Left cardiac atrium (tissue), 4 donors: ENCODE measurements around the gene MBP. TPM values are rescaled to one million over a fixed set of nuclear protein-coding genes. Genes with fewer than 3 reads are reported as not detected.

ENCODE experiments used
- ATAC-seq, 2 donors: fragments of 200-7000 bp; cut with Tn5 transposase; one replicate each; pipeline ENCODE4 v1.9.1; 2020; ENCODE audit warnings: mild to moderate bottlenecking in 2 of 2, moderate library complexity in 2 of 2
- DNase-seq: peaks from one replicate; pipeline ENCODE4 v3.0.0-alpha.2; 2020
- intact Hi-C, 2 donors: fragments of 100-400 bp; cut with DNase I; formaldehyde crosslinking; loops; one replicate each; pipeline versions ENCODE4 v1.14.1 to v1.15.1; 2022 to 2023
- total RNA-seq, 2 donors: library from RNA; stranded (reverse); fragmentation: NEBNext Ultra II Directional; extraction: Animal tissue kit (Norgen Biotek cat#: 25700); gene quantifications; one replicate each; pipeline ENCODE4 v1.2.1, GENCODE V29; 2021
- donor health status: DM: no; HTN: yes; CAD: no.
- donor health status: DM: no; HTN: yes; CAD: no; lungs with severe emphysema.
- donor health status: DM: yes; HTN: yes; CAD: no.
- donor health status: Dilated cardiomyopathy.

Gene MBP
- total RNA-seq, 2 donors from 2014 or later, result 21.7 to 24.7 TPM

DNA sequence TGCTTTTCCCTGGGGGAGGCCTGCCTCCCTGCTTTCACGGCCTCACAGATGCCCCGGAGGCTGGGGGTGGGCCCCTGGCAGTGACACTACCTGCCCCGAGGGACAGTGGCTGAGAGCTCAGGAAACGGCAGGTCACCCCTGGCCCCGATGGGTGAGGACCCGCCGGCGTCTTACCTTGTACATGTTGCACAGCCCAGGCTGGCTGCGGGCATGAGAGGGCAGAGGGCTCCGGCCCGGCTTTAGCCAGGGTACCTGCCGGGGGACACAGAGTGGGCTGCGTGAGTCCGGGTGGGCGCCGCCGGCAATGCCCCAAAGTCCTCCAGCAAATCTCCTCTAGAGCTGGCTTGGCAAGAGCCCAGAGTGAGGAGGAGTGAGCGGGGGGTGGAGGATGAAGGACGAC is 122.9 kb downstream of the MBP start:
- DNase-seq, result no peak
- intact Hi-C loops, result loop anchor here in 1 of 2 donors (5.0 to 10.0 kb wide), 3 partner anchors 38 to 465 kb away; partner anchors contain the start of gene MBP
- no peak for ATAC-seq

GRCh38 chr18:77008576-77009315 is 123.8 kb downstream of the MBP start:
- intact Hi-C loops, result loop anchor here in 1 of 2 donors (5.0 to 10.0 kb wide), 2 partner anchors 39 to 466 kb away; no protein-coding TSS in a partner anchor
- ATAC-seq (no peak), DNase-seq (no peak)

GRCh38 chr18:77008006-77008405 is 124.6 kb downstream of the MBP start:
- ATAC-seq, result no peak
- no peak for DNase-seq
- intact Hi-C loops, result loop anchor here in 1 of 2 donors (5.0 to 10.0 kb wide), 2 partner anchors 39 to 467 kb away; no protein-coding TSS in a partner anchor

DNA sequence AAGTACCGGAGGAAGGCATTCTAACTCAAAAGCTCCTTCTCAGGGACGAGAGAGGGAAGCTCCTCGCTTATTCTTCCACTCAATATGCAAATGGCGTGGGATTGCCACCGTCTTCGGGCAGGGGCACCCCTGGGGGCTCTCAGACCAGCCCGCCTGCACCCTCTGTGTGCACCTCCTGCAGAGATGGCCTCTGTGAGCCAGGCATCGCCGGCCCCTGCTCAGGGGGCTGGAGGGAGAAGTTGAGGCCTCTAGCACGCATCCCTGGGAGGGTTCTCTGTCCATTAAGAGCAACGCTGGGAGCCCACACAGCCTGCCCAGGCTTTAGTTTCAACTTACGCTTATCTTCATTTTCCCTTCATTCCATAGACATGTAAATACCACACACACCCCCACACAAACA is 125.3 kb downstream of the MBP start:
- no peak for DNase-seq
- intact Hi-C loops, result loop anchor here in 1 of 2 donors (5.0 to 10.0 kb wide), 2 partner anchors 40 to 468 kb away; no protein-coding TSS in a partner anchor
- ATAC-seq, result no peak

DNA sequence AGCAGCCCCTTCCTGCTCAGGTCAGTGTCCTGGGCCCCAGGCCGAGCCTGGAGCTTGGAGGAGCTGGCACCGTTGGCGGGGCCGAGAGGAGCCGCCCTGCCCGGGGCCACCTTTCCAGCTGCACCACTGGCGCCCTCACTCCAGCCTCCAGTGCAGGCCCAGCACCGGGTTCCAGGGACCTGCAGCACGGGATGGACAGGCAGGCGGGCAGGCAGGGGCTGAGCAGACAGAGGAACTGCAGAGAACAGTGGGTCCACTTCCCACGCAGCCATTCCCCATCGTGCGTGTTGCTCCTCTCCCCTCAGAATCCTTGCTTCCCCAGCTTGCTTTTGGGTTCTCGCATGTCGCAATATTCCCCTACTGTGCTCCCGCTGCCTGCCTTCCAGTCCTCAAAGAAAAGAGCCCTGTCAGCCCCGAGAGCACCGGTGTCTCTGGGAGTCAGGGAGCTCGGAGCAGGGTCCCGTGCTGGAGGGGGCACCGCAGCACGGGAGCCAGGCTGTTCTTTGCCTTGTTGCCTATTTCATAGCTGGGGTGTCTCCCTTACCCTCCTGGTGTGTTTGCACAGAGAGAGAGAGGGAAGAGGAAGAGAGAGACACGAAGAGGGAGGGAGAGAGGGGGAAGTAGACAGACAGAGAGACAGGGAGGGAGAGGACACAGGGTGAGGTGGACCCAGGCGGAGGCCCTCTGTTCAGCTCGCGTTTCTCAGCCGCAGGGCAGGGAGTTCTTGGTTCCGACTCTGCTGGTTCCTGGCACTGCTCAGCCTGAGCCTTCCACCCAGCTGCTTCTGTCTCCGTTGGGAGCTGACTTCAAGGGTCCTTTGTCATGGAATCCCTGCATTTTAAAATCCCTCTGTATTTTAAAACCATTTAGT is 126.0 kb downstream of the MBP start:
- intact Hi-C loops, result loop anchor here in 1 of 2 donors (5.0 to 10.0 kb wide), 2 partner anchors 41 to 468 kb away; no protein-coding TSS in a partner anchor
- peak; percentile 45 to 69 for ATAC-seq
- DNase-seq, result no peak

DNA sequence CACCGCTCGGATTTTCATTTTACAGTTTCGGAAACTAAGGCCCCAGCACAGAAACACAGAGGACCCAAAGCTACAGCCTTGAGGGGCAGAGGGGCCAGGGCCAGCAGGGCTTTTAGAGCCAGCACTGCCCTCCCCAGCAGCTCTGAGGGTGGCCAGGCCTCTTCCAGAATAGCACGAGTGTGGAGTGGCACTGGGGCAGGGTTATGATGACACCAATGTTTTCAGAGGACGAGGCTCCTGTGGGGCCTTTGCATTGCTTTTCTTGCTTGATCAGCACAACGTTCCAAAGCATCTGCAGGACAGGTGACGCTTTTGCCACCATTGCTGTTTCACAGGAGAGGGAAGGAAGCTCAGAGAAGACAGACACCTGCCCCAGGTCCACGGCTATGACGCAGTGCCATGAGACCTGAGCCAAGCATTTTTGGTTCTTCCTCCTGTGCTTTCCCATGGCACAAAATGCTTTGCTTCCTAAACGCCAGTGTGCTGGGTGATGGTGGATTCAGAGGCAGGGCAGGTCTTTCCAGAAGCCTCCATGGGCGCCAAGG is 126.9 kb downstream of the MBP start:
- DNase-seq (no peak), ATAC-seq (no peak)
- intact Hi-C loops, result loop anchor here in 1 of 2 donors (5.0 to 10.0 kb wide), 2 partner anchors 42 to 469 kb away; no protein-coding TSS in a partner anchor

GRCh38 chr18:77004555-77005380 is 127.8 kb downstream of the MBP start:
- DNase-seq, result no peak
- intact Hi-C loops, result loop anchor here (5.0 to 10.0 kb wide), 6 partner anchors 43 to 643 kb away; no protein-coding TSS in a partner anchor
- no peak for ATAC-seq

DNA sequence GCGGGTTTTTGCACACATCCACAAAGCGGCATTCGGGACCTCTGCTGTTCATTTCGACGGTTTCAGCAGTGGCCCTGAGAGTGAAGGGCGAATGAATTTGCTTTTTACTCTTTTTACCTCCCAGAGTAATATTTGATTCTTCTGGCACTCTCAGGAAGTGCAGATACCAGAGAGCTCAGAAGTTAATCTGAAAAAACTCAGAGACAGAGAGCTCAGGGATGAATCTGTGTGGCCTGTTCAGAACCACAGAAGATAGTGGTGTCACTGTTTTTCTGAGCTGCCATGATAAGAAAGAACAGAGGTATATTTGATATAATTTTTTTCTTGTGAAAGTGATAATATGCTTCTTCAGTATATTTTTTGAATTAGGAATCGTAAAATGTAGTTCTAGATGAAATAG is 129.3 kb downstream of the MBP start:
- intact Hi-C loops, result loop anchor here (5.0 to 10.0 kb wide), 5 partner anchors 49 to 644 kb away; no protein-coding TSS in a partner anchor
- no peak for ATAC-seq

DNA sequence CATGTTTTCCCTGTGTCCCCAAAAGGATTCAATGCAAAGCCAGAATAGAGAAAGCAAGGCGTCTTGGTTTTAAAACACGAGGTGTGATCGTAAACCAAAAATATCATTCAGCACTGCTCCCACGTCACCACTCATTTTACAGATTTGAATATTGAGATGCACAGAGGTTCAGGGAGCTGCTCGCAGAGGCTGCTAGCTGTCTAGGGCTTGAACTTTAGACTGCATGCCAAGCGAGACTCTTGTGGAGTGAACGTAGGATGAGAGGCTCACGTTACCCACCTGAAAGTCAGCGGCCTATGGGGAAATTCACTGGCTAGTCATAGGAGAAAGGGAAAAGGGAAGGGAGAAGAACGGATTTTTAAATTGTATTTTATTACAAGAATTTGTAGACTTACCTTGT is 130.1 kb downstream of the MBP start:
- ATAC-seq, result no peak
- intact Hi-C loops, result loop anchor here (5.0 to 10.0 kb wide), 5 partner anchors 50 to 645 kb away; no protein-coding TSS in a partner anchor
- DNase-seq, result no peak

More for the DNA sequence above, 129.3 kb downstream of the MBP start:
- DNase-seq, result no peak

DNA sequence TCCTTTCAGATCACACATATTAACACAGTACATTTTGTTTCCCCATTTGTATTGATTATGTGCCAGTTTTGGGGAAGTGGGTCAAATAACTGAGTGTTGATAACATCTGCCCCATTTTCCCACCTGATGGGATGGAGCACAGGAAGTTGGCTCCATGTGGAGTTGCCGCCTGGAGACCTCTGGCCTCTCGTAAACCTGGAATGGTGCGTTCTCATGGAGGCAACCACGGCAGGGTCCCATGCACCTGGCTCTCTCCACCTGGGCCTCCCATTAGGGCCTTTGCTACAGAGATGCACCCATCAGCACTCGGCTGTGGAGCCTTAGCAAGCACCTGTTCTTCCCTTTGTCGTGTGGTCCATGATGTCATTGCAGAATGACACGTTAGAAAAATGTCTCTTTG is 130.6 kb downstream of the MBP start:
- intact Hi-C loops, result loop anchor here (2.0 to 10.0 kb wide), 6 partner anchors 50 to 645 kb away; no protein-coding TSS in a partner anchor
- ATAC-seq, result no peak

GRCh38 chr18:77001041-77001440 is 131.5 kb downstream of the MBP start:
- intact Hi-C loops, result loop anchor here (2.0 to 10.0 kb wide), 6 partner anchors 51 to 646 kb away; no protein-coding TSS in a partner anchor
- ATAC-seq (peak in 1 of 2 donors; percentile 24), DNase-seq (no peak)

More for the DNA sequence above, 130.6 kb downstream of the MBP start:
- DNase-seq, result no peak

- peak; percentile 61 for DNase-seq
- ATAC-seq, result peak in 1 of 2 donors; percentile 28
- intact Hi-C loops, result loop anchor here (2.0 to 10.0 kb wide), 6 partner anchors 52 to 647 kb away; no protein-coding TSS in a partner anchor
These were observed 132.1 kb downstream of the MBP start for GRCh38 chr18:77000527-77000926.

GRCh38 chr18:76999077-76999476 is 133.5 kb downstream of the MBP start:
- ATAC-seq, result no peak
- DNase-seq, result no peak
- intact Hi-C loops, result no loop called here

DNA sequence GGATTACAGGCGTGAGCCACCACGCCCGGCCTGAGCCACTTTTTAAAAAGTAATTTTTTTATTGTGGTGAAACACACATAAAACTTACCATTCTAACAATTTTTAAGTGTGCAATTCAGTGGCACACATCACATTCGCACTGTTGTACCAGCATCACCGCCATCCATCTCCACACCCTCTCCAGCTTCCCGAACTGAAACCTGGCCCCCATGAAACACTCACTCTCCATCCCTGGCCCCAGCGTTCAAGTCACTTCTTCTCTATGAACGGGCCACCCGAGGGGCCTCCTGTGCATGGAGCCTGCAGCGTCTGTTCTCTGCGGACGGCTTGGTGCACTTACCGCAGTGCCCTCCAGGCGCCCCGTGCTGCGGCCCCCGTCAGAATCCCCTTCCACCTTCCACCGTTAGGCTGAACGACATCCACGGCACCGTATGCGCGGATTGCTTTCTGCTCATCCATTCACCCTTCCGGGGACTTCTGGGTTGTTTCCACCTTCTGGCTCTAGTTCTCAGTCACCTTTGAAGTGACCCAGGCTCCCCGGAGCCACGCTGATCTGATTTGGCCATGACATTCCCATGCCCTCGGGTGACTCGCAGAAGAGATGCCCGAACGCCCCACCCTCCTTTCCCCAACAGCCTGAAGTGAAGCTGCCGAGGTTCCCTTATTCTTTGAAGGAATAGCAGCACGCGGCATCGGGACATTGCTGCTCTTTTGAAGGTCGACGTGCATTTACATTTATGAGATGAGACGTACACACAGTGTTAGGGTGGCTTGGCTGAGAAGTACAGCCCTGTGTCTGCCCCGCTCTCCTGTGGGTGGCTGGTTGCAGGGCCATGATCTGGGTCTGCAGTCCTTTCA is 134.4 kb downstream of the MBP start:
- no peak for ATAC-seq
- intact Hi-C loops, result no loop called here

GRCh38 chr18:76996429-76996828 is 136.2 kb downstream of the MBP start:
- intact Hi-C loops, result no loop called here
- DNase-seq (no peak), ATAC-seq (no peak)

More for the DNA sequence above, 134.4 kb downstream of the MBP start:
- no peak for DNase-seq

- ATAC-seq (no peak), DNase-seq (no peak)
- intact Hi-C loops, result no loop called here
These were observed 136.7 kb downstream of the MBP start for GRCh38 chr18:76995896-76996295.

- DNase-seq, result no peak
- ATAC-seq, result no peak
- intact Hi-C loops, result no loop called here
These were observed 138.4 kb downstream of the MBP start for GRCh38 chr18:76994086-76994654.
